Osteocyte (in vitro differentiated cells): Measurements from ENCODE around the gene RAB10. TPM values are rescaled to one million over a fixed set of nuclear protein-coding genes. Genes with fewer than 3 reads are reported as not detected.
"Not testable (repeated sequence)": the region's sequence is repeated elsewhere in the genome, so short reads cannot be mapped to it uniquely, and the experiment has no call there.

ENCODE experiments used
- DNase-seq: peaks from one replicate; pipeline ENCODE4 v3.0.0; 2021; ENCODE audit warnings: mixed read lengths; ENCODE audit not compliant: unreplicated experiment; ENCODE audit errors: extremely low spot score
- H3K27ac Mint-ChIP-seq: one replicate; pipeline ENCODE4 v1.8.0; 2021; ENCODE audit warnings: mild to moderate bottlenecking, mixed read lengths; ENCODE audit not compliant: unreplicated experiment
- H3K27me3 Mint-ChIP-seq: one replicate; pipeline ENCODE4 v1.8.0; 2021; ENCODE audit warnings: mixed read lengths; ENCODE audit not compliant: unreplicated experiment
- H3K36me3 Mint-ChIP-seq: one replicate; pipeline ENCODE4 v1.8.0; 2021; ENCODE audit warnings: mixed read lengths; ENCODE audit not compliant: unreplicated experiment
- H3K4me1 Mint-ChIP-seq: one replicate; pipeline ENCODE4 v1.8.0; 2021; ENCODE audit warnings: mixed read lengths; ENCODE audit not compliant: unreplicated experiment
- H3K4me3 Mint-ChIP-seq: one replicate; pipeline ENCODE4 v1.8.0; 2021; ENCODE audit warnings: mild to moderate bottlenecking, moderate library complexity, mixed read lengths; ENCODE audit not compliant: unreplicated experiment
- H3K9me3 Mint-ChIP-seq: one replicate; pipeline ENCODE4 v1.8.0; 2021; ENCODE audit warnings: mixed read lengths; ENCODE audit not compliant: unreplicated experiment
- CTCF ChIP-seq: fragments of 200-600 bp; sonication (generic); IDR thresholded peaks from 2 replicates; pipeline ENCODE4 v1.5.0; 2021; ENCODE audit warnings: antibody characterized with exemption, mild to moderate bottlenecking, moderate library complexity
- total RNA-seq: library from RNA; stranded (reverse); gene quantifications from 2 replicates; pipeline ENCODE4 v1.2.1, GENCODE V29; 2021

RAB10 gene
- total RNA-seq, 1 donor from 2014 or later, result 139 TPM

- H3K36me3 Mint-ChIP-seq, result no peaks in the 10 kb centered on the region
- H3K4me3 Mint-ChIP-seq, result no peak overlapping the region
- no peak for TF ChIP-seq CTCF
- H3K9me3 Mint-ChIP-seq, result no peaks in the 10 kb centered on the region
- peaks cover 11% of the 10 kb centered on the region for H3K4me1 Mint-ChIP-seq
- H3K27me3 Mint-ChIP-seq, result peaks cover 13% of the 10 kb centered on the region
- no peak for DNase-seq
- no peak overlapping the region for H3K27ac Mint-ChIP-seq
Measured at GRCh38 chr2:25993049-25993448, 40.8 kb upstream of the RAB10 start.

DNA sequence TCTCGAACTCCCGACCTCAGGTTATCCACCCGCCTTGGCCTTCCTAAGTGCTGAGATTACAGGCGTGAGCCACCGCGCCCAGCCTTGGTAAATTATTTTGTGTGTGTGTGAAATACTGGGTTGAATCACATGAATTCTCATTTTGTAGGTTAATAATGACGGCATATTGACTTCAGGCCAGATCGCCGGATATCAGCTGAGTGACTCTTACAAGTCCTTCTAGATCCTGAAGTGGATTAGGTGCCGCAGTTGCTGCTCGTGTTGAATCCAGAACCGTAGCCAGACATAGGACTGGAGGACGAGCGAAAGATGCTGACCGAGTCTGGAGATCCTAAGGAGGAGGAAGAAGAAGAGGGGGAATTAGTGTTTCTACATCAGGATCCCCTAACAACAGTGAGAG, 39.4 kb upstream of the RAB10 start:
- Mint-ChIP-seq H3K4me3 (no peak overlapping the region), H3K9me3 (no peaks in the 10 kb centered on the region), H3K27me3 (peaks cover 11% of the 10 kb centered on the region), H3K4me1 (peaks cover 18% of the 10 kb centered on the region), H3K36me3 (no peaks in the 10 kb centered on the region), H3K27ac (no peak overlapping the region)
- no peak for TF ChIP-seq CTCF
- no peak for DNase-seq

GRCh38 chr2:25996844-25997243, 37.0 kb upstream of the RAB10 start:
- Mint-ChIP-seq H3K27me3 (peaks cover 11% of the 10 kb centered on the region), H3K9me3 (no peaks in the 10 kb centered on the region), H3K4me1 (peaks cover 19% of the 10 kb centered on the region), H3K4me3 (no peak overlapping the region), H3K27ac (no peak overlapping the region), H3K36me3 (no peaks in the 10 kb centered on the region)
- no peak for DNase-seq
- TF ChIP-seq CTCF, result no peak

DNA sequence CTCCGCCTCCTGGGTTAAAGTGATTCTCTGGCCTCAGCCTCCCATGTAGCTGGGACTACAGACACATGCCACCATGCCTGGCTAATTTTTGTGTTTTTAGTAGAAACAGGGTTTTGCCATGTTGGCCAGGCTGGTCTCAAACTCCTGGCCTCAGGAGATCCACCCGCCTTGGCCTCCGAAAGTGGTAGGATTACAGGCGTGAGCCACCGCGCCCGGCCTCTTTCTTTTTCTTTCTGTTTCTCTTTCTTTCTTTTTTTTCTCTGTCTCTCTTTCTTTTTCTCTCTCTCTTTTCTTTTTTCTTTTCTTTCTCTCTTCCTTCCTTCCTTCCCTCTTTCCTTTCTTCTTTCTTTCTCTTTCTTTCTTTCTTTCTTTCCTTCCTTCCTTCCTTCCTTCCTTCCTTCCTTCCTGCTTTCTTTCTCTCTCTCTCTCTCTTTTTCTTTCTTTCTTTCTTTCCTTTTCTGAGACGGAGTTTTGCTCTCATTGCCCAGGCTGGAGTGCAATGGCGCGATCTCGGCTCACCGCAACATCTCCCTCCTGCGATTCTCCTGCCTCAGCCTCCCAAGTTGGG, 35.0 kb upstream of the RAB10 start:
- H3K4me1 Mint-ChIP-seq, result peaks cover 21% of the 10 kb centered on the region
- not testable (repeated sequence) for H3K27me3 Mint-ChIP-seq, DNase-seq, H3K4me3 Mint-ChIP-seq, H3K9me3 Mint-ChIP-seq, H3K36me3 Mint-ChIP-seq, H3K27ac Mint-ChIP-seq

GRCh38 chr2:25999406-25999805, 34.5 kb upstream of the RAB10 start:
- not testable (repeated sequence) for H3K36me3 Mint-ChIP-seq, H3K27ac Mint-ChIP-seq, H3K4me3 Mint-ChIP-seq, H3K27me3 Mint-ChIP-seq, H3K9me3 Mint-ChIP-seq, DNase-seq
- peaks cover 21% of the 10 kb centered on the region for H3K4me1 Mint-ChIP-seq

- Mint-ChIP-seq H3K4me1 (peaks cover 21% of the 10 kb centered on the region), H3K27me3 (no peaks in the 10 kb centered on the region), H3K27ac (no peak overlapping the region), H3K36me3 (no peaks in the 10 kb centered on the region), H3K4me3 (no peak overlapping the region), H3K9me3 (no peaks in the 10 kb centered on the region)
- TF ChIP-seq CTCF, result no peak
- DNase-seq, result no peak
Measured at GRCh38 chr2:26000561-26001082, 33.3 kb upstream of the RAB10 start.
